ENCODE data around the gene POLR3G. TPM values are rescaled to one million over a fixed set of nuclear protein-coding genes. Genes with fewer than 3 reads are reported as not detected.

Gene POLR3G
- polyA plus RNA-seq, 1 experiment = 0.87 TPM

GRCh38 chr5:90557391-90557790 lies 82.7 kb downstream of the POLR3G start:
- Histone ChIP-seq H3K4me3 (ENCODE audit: low read depth, low read length) (no peak overlapping the region), H3K36me3 (ENCODE audit: control insufficient read depth, insufficient read depth, low read length) (no peaks in the 10 kb centered on the region), H3K27me3 (ENCODE audit: control insufficient read depth, insufficient read depth, low read length) (peaks cover 13% of the 10 kb centered on the region)
- no peak for DNase-seq (ENCODE audit: low read depth)
- ChIA-PET CTCF (no interaction called here), POLR2A (no interaction called here)
- TF ChIP-seq CTCF (IDR thresholded peaks at IDR 0.05; ENCODE audit: insufficient read depth, low read depth, low read length) = no peak

- POLR2A ChIA-PET = no interaction called here
- no peak for DNase-seq (ENCODE audit: low read depth)
- no peaks in the 10 kb centered on the region for H3K36me3 ChIP-seq (ENCODE audit: control insufficient read depth, insufficient read depth, low read length)
- TF ChIP-seq CTCF (IDR thresholded peaks at IDR 0.05; ENCODE audit: insufficient read depth, low read depth, low read length) = no peak
- CTCF ChIA-PET = no interaction called here
- H3K27me3 ChIP-seq (ENCODE audit: control insufficient read depth, insufficient read depth, low read length) = peaks cover 13% of the 10 kb centered on the region
- no peak overlapping the region for H3K4me3 ChIP-seq (ENCODE audit: low read depth, low read length)
Observed at GRCh38 chr5:90557871-90558270, 83.2 kb downstream of the POLR3G start.

GRCh38 chr5:90558344-90559192 lies 83.9 kb downstream of the POLR3G start, which contains the start of gene ADGRV1:
ADGRV1 (plus strand) TSS chr5:90558797; CDS start chr5:90558896, 99 bp downstream.
- DNase-seq (ENCODE audit: low read depth) = no peak
- CTCF ChIA-PET = no interaction called here
- Histone ChIP-seq H3K4me3 (ENCODE audit: low read depth, low read length) (no peak within 1 kb of the TSS), H3K27me3 (ENCODE audit: control insufficient read depth, insufficient read depth, low read length) (peaks cover 15% of the 10 kb centered on the region), H3K36me3 (ENCODE audit: control insufficient read depth, insufficient read depth, low read length) (no peaks in the 10 kb centered on the region)
- POLR2A ChIA-PET = no interaction called here
- TF ChIP-seq CTCF (IDR thresholded peaks at IDR 0.05; ENCODE audit: insufficient read depth, low read depth, low read length) = no peak

- no peak overlapping the region for H3K4me3 ChIP-seq (ENCODE audit: low read depth, low read length)
- no peak for TF ChIP-seq CTCF (IDR thresholded peaks at IDR 0.05; ENCODE audit: insufficient read depth, low read depth, low read length)
- no peaks in the 10 kb centered on the region for H3K36me3 ChIP-seq (ENCODE audit: control insufficient read depth, insufficient read depth, low read length)
- CTCF ChIA-PET = no interaction called here
- peaks cover 15% of the 10 kb centered on the region for H3K27me3 ChIP-seq (ENCODE audit: control insufficient read depth, insufficient read depth, low read length)
- DNase-seq (ENCODE audit: low read depth) = no peak
- POLR2A ChIA-PET = no interaction called here
Observed at GRCh38 chr5:90560771-90561170, 86.1 kb downstream of the POLR3G start.

GRCh38 chr5:90561766-90562165 lies 87.1 kb downstream of the POLR3G start:
- ChIA-PET POLR2A (no interaction called here), CTCF (no interaction called here)
- H3K4me3 ChIP-seq (ENCODE audit: low read depth, low read length) = no peak overlapping the region
- no peaks in the 10 kb centered on the region for H3K36me3 ChIP-seq (ENCODE audit: control insufficient read depth, insufficient read depth, low read length)
- DNase-seq (ENCODE audit: low read depth) = no peak
- H3K27me3 ChIP-seq (ENCODE audit: control insufficient read depth, insufficient read depth, low read length) = peaks cover 12% of the 10 kb centered on the region
- TF ChIP-seq CTCF (IDR thresholded peaks at IDR 0.05; ENCODE audit: insufficient read depth, low read depth, low read length) = no peak
